ENCODE measurements around the gene PLXNA2.

Gene PLXNA2

GRCh38 chr1:208127792-208128529, 116.2 kb downstream of the PLXNA2 start:
- Histone ChIP-seq H3K9ac (no peak overlapping the region), H3K9me3 (no peaks in the 10 kb centered on the region), H4K20me1 (no peaks in the 10 kb centered on the region), H3K4me1 (peaks cover 10% of the 10 kb centered on the region), H3K36me3 (no peaks in the 10 kb centered on the region), H3K4me3 (no peak overlapping the region), H3K27ac (no peak overlapping the region), H3K4me2 (no peak overlapping the region), H3K27me3 (no peaks in the 10 kb centered on the region)
- TF ChIP-seq Cebpa-rat (IDR thresholded peaks at IDR 0.05) = no peak

GRCh38 chr1:208127284-208127683, 116.9 kb downstream of the PLXNA2 start:
- Histone ChIP-seq H3K4me1 (peaks cover 10% of the 10 kb centered on the region), H3K9me3 (no peaks in the 10 kb centered on the region), H3K4me3 (no peak overlapping the region), H3K27me3 (no peaks in the 10 kb centered on the region), H3K9ac (no peak overlapping the region), H3K36me3 (no peaks in the 10 kb centered on the region), H3K4me2 (no peak overlapping the region), H3K27ac (no peak overlapping the region), H4K20me1 (no peaks in the 10 kb centered on the region)
- no peak for TF ChIP-seq Cebpa-rat (IDR thresholded peaks at IDR 0.05)

GRCh38 chr1:208126108-208126507, 118.1 kb downstream of the PLXNA2 start:
- no peaks in the 10 kb centered on the region for H3K9me3 ChIP-seq
- no peaks in the 10 kb centered on the region for H3K36me3 ChIP-seq
- H3K4me1 ChIP-seq = peaks cover 10% of the 10 kb centered on the region
- H3K27ac ChIP-seq = no peak overlapping the region
- no peak for TF ChIP-seq Cebpa-rat (IDR thresholded peaks at IDR 0.05)
- no peak overlapping the region for H3K4me3 ChIP-seq
- no peaks in the 10 kb centered on the region for H4K20me1 ChIP-seq
- no peaks in the 10 kb centered on the region for H3K27me3 ChIP-seq
- peak overlapping the region; percentile 29 for H3K4me2 ChIP-seq
- no peak overlapping the region for H3K9ac ChIP-seq

- Histone ChIP-seq H3K4me3 (no peak overlapping the region), H4K20me1 (no peaks in the 10 kb centered on the region), H3K4me1 (peaks cover 21% of the 10 kb centered on the region), H3K4me2 (no peak overlapping the region), H3K9me3 (no peaks in the 10 kb centered on the region), H3K36me3 (no peaks in the 10 kb centered on the region), H3K27ac (no peak overlapping the region), H3K9ac (no peak overlapping the region), H3K27me3 (no peaks in the 10 kb centered on the region)
- peak; percentile 91 for TF ChIP-seq Cebpa-rat (IDR thresholded peaks at IDR 0.05)
Measured at GRCh38 chr1:208122612-208123358, 121.4 kb downstream of the PLXNA2 start.

GRCh38 chr1:208121813-208122364, 122.3 kb downstream of the PLXNA2 start:
- H3K27ac ChIP-seq = no peak overlapping the region
- TF ChIP-seq Cebpa-rat (IDR thresholded peaks at IDR 0.05) = no peak
- H3K4me3 ChIP-seq = no peak overlapping the region
- H3K27me3 ChIP-seq = no peaks in the 10 kb centered on the region
- no peak overlapping the region for H3K9ac ChIP-seq
- peaks cover 21% of the 10 kb centered on the region for H3K4me1 ChIP-seq
- H3K9me3 ChIP-seq = no peaks in the 10 kb centered on the region
- H4K20me1 ChIP-seq = no peaks in the 10 kb centered on the region
- no peaks in the 10 kb centered on the region for H3K36me3 ChIP-seq
- H3K4me2 ChIP-seq = no peak overlapping the region

GRCh38 chr1:208120431-208120790, 123.8 kb downstream of the PLXNA2 start:
- H3K4me1 ChIP-seq = peaks cover 11% of the 10 kb centered on the region
- peak overlapping the region; percentile 21 for H3K4me2 ChIP-seq
- no peaks in the 10 kb centered on the region for H3K36me3 ChIP-seq
- H3K27me3 ChIP-seq = no peaks in the 10 kb centered on the region
- H4K20me1 ChIP-seq = no peaks in the 10 kb centered on the region
- no peak overlapping the region for H3K9ac ChIP-seq
- no peak overlapping the region for H3K4me3 ChIP-seq
- no peaks in the 10 kb centered on the region for H3K9me3 ChIP-seq
- TF ChIP-seq Cebpa-rat (IDR thresholded peaks at IDR 0.05) = no peak
- H3K27ac ChIP-seq = no peak overlapping the region

GRCh38 chr1:208118841-208119606, 125.2 kb downstream of the PLXNA2 start:
- H3K27ac ChIP-seq = no peak overlapping the region
- no peaks in the 10 kb centered on the region for H4K20me1 ChIP-seq
- H3K4me3 ChIP-seq = no peak overlapping the region
- H3K9me3 ChIP-seq = no peaks in the 10 kb centered on the region
- H3K36me3 ChIP-seq = no peaks in the 10 kb centered on the region
- no peak overlapping the region for H3K9ac ChIP-seq
- no peak for TF ChIP-seq Cebpa-rat (IDR thresholded peaks at IDR 0.05)
- H3K27me3 ChIP-seq = no peaks in the 10 kb centered on the region
- H3K4me2 ChIP-seq = no peak overlapping the region
- H3K4me1 ChIP-seq = peaks cover 11% of the 10 kb centered on the region

GRCh38 chr1:208118306-208118705, 125.9 kb downstream of the PLXNA2 start:
- H3K9me3 ChIP-seq = no peaks in the 10 kb centered on the region
- H4K20me1 ChIP-seq = no peaks in the 10 kb centered on the region
- no peak overlapping the region for H3K4me3 ChIP-seq
- H3K9ac ChIP-seq = no peak overlapping the region
- no peaks in the 10 kb centered on the region for H3K27me3 ChIP-seq
- H3K27ac ChIP-seq = no peak overlapping the region
- H3K4me2 ChIP-seq = no peak overlapping the region
- H3K36me3 ChIP-seq = no peaks in the 10 kb centered on the region
- H3K4me1 ChIP-seq = peaks cover 11% of the 10 kb centered on the region
- TF ChIP-seq Cebpa-rat (IDR thresholded peaks at IDR 0.05) = no peak

GRCh38 chr1:208117826-208118225, 126.4 kb downstream of the PLXNA2 start:
- H3K27ac ChIP-seq = no peak overlapping the region
- H3K9me3 ChIP-seq = no peaks in the 10 kb centered on the region
- H4K20me1 ChIP-seq = no peaks in the 10 kb centered on the region
- peaks cover 11% of the 10 kb centered on the region for H3K4me1 ChIP-seq
- no peak overlapping the region for H3K9ac ChIP-seq
- no peak for TF ChIP-seq Cebpa-rat (IDR thresholded peaks at IDR 0.05)
- H3K4me3 ChIP-seq = no peak overlapping the region
- H3K27me3 ChIP-seq = no peaks in the 10 kb centered on the region
- H3K36me3 ChIP-seq = no peaks in the 10 kb centered on the region
- no peak overlapping the region for H3K4me2 ChIP-seq
